HepG2 (cell line): ENCODE measurements around the gene ARID1A. TPM values are rescaled to one million over a fixed set of nuclear protein-coding genes. Genes with fewer than 3 reads are reported as not detected.

Source experiments
- ETV5 ChIP-seq: IDR thresholded peaks from 2 replicates; pipeline ENCODE4 v1.6.1; 2018; ENCODE audit warnings: missing biosample characterization, missing genetic modification reagents, inconsistent platforms, borderline replicate concordance
- FOXP4 ChIP-seq: sonication (generic); formaldehyde crosslinking; IDR thresholded peaks from 2 replicates; pipeline ENCODE4 v1.4.0; 2020; ENCODE audit warnings: missing genetic modification reagents
- HNF1B ChIP-seq: sonication (generic); formaldehyde crosslinking; IDR thresholded peaks from 2 replicates; pipeline ENCODE4 v1.5.1; 2020; ENCODE audit warnings: mild to moderate bottlenecking, moderate library complexity, missing genetic modification reagents
- MNT ChIP-seq: fragments of 450-650 bp; IDR thresholded peaks from 2 replicates; pipeline ENCODE4 v1.6.1; 2016
- RFXAP ChIP-seq: sonication (generic); formaldehyde crosslinking; IDR thresholded peaks from 2 replicates; pipeline ENCODE4 v1.4.0; 2020; ENCODE audit warnings: missing genetic modification reagents, borderline replicate concordance
- USF2 ChIP-seq, 2 experiments: sonication (generic) in 1 of 2; formaldehyde crosslinking in 1 of 2; IDR thresholded peaks; 2 replicates each; pipeline versions ENCODE4 v1.5.1 to v1.6.1; 2011 to 2020; ENCODE audit warnings: borderline replicate concordance in 1 of 2, low read depth in 1 of 2, low read length in 1 of 2, mild to moderate bottlenecking in 1 of 2, missing genetic modification reagents in 1 of 2, moderate library complexity in 1 of 2
- ZBTB21 ChIP-seq: sonication (generic); formaldehyde crosslinking; IDR thresholded peaks from 2 replicates; pipeline ENCODE4 v1.4.0; 2020; ENCODE audit warnings: missing genetic modification reagents
- ZBTB49 ChIP-seq: sonication (generic); formaldehyde crosslinking; IDR thresholded peaks from 2 replicates; pipeline ENCODE4 v1.4.0; 2020; ENCODE audit warnings: missing genetic modification reagents, borderline replicate concordance
- ZBTB7B ChIP-seq: sonication (generic); formaldehyde crosslinking; IDR thresholded peaks from 2 replicates; pipeline ENCODE4 v1.4.0; 2020; ENCODE audit warnings: missing genetic modification reagents
- ZNF496 ChIP-seq: sonication (generic); formaldehyde crosslinking; IDR thresholded peaks from 2 replicates; pipeline ENCODE4 v1.8.1; 2023; ENCODE audit warnings: mild to moderate bottlenecking, moderate library complexity, missing genetic modification reagents; ENCODE audit not compliant: insufficient replicate concordance
- ZNF878 ChIP-seq: sonication (generic); formaldehyde crosslinking; IDR thresholded peaks from 2 replicates; pipeline ENCODE4 v1.8.1; 2023; ENCODE audit warnings: mild to moderate bottlenecking, missing genetic modification reagents, moderate library complexity
- ZUFSP ChIP-seq: sonication (generic); formaldehyde crosslinking; IDR thresholded peaks from 2 replicates; pipeline ENCODE4 v1.9.0; 2021; ENCODE audit warnings: missing genetic modification reagents, mild to moderate bottlenecking, borderline replicate concordance
- polyA plus RNA-seq, 8 experiments: library from polyadenylated mRNA; depleted of rRNA in 3 of 8; stranded (reverse) in 7 of 8; unstranded in 1 of 8; fragments of >200 nt; fragmentation: Illumina TruSeq in 4 of 8; extraction: Trizol in 4 of 8; gene quantifications; 2 replicates each; pipeline versions ENCODE4 v1.2.1 to v1.2.3, GENCODE V29; 2011 to 2016; ENCODE audit warnings: low read depth in 4 of 8, missing spikeins in 1 of 8, mixed read lengths in 1 of 8; ENCODE audit not compliant: insufficient read depth in 1 of 8
- total RNA-seq, 5 experiments: library from RNA; depleted of rRNA; stranded (reverse); fragments of >200 nt; fragmentation: Illumina TruSeq; extraction: Trizol; gene quantifications; 2 replicates each; pipeline ENCODE4 v1.2.3, GENCODE V29; 2016; ENCODE audit warnings: low read depth in 1 of 5

ARID1A gene
- total and polyA plus RNA-seq, 2 of the 13 experiments (the other 11 are each of a cell fraction or from before 2014, with no cell fraction given): 11.9 to 15.9 TPM

- TF ChIP-seq ZUFSP (CRISPR knock-in tag) (no peak), ZBTB21 (0 out of 2 replicates have a peak, but pooled peaks have one; percentile 56), HNF1B (CRISPR knock-in tag) (peak; percentile 53; the same call in 1 of the 2 replicates), MNT (peak; percentile 26; the same call in 1 of the 2 replicates), FOXP4 (CRISPR knock-in tag) (peak; percentile 63), ZBTB49 (CRISPR knock-in tag) (no peak), ZNF496 (CRISPR knock-in tag) (no peak), RFXAP (0 out of 2 replicates have a peak, but pooled peaks have one; percentile 54), USF2 (IDR thresholded peaks at IDR 0.05; ENCODE audit: low read depth, low read length) (peak; percentile 64), USF2 (CRISPR knock-in tag; IDR thresholded peaks at IDR 0.05; ENCODE audit: borderline replicate concordance) (peak; percentile 83; the same call in 1 of the 2 replicates), ZNF878 (peak; percentile 42; the same call in 1 of the 2 replicates), ZBTB7B (CRISPR knock-in tag) (no peak), ETV5 (peak; percentile 44; the same call in 1 of the 2 replicates)
Measured at GRCh38 chr1:26723013-26723991, 27.5 kb downstream of the ARID1A start (continued).
